Omental fat pad (tissue), 4 donors: ENCODE data around the gene PTH1R. TPM values are rescaled to one million over a fixed set of nuclear protein-coding genes. Genes with fewer than 3 reads are reported as not detected.

Experiments
- ATAC-seq: fragments of 150-250 bp; one replicate; pipeline ENCODE4 v1.9.1; 2016; ENCODE audit warnings: mild to moderate bottlenecking, moderate library complexity; ENCODE audit not compliant: low FRiP score
- DNase-seq: peaks from one replicate; pipeline ENCODE4 v3.0.0-alpha.2; 2019; ENCODE audit warnings: low spot score
- CTCF ChIP-seq, 3 donors: fragments of 450-650 bp; IDR thresholded peaks; one replicate each; pipeline ENCODE4 v1.5.1; 2016 to 2017; ENCODE audit warnings: antibody characterized with exemption in 3 of 3, mild to moderate bottlenecking in 3 of 3, moderate library complexity in 2 of 3
- total RNA-seq, 4 donors: library from RNA; depleted of rRNA; stranded (reverse); fragments of >200 nt; gene quantifications; one replicate each; pipeline ENCODE4 v1.1.0, GENCODE V29; 2016

Gene PTH1R
- total RNA-seq, 4 donors from 2014 or later = 16.1 to 32.3 (median 17.9) TPM

GRCh38 chr3:46900007-46900292, 22.4 kb downstream of the PTH1R start:
- ATAC-seq = no peak
- no peak for DNase-seq

GRCh38 chr3:46900356-46900755, 22.8 kb downstream of the PTH1R start:
- no peak for TF ChIP-seq CTCF (IDR thresholded peaks at IDR 0.05)
- no peak for ATAC-seq
- no peak for DNase-seq

More at GRCh38 chr3:46900007-46900292, 22.4 kb downstream of the PTH1R start:
- no peak for TF ChIP-seq CTCF (IDR thresholded peaks at IDR 0.05)

- ATAC-seq = no peak
- TF ChIP-seq CTCF (IDR thresholded peaks at IDR 0.05) = no peak
- DNase-seq = no peak
These were observed 23.5 kb downstream of the PTH1R start for GRCh38 chr3:46901061-46901460.

GRCh38 chr3:46901591-46902187, 24.2 kb downstream of the PTH1R start:
- no peak for DNase-seq
- TF ChIP-seq CTCF (IDR thresholded peaks at IDR 0.05) = no peak
- no peak for ATAC-seq

- ATAC-seq = no peak
- TF ChIP-seq CTCF (IDR thresholded peaks at IDR 0.05) = no peak
These were observed 24.7 kb downstream of the PTH1R start for GRCh38 chr3:46902188-46902631.

GRCh38 chr3:46903341-46904302, 26.1 kb downstream of the PTH1R start:
- ATAC-seq = no peak
- DNase-seq = no peak

More at GRCh38 chr3:46902188-46902631, 24.7 kb downstream of the PTH1R start:
- no peak for DNase-seq

More at GRCh38 chr3:46903341-46904302, 26.1 kb downstream of the PTH1R start:
- TF ChIP-seq CTCF (IDR thresholded peaks at IDR 0.05) = no peak
